Ramos (cell line): ENCODE data around the gene PTN.

ENCODE experiments used
- in situ Hi-C: fragments of 300-500 bp; cut with MboI; formaldehyde crosslinking; loops from one replicate; pipeline ENCODE4 v1.14.3; 2022; ENCODE audit warnings: low sequenced_read_pairs; ENCODE audit not compliant: unreplicated experiment

The PTN gene

GRCh38 chr7:137325927-137326326 is 17.6 kb downstream of the PTN start:
- in situ Hi-C loops, result no loop called here

GRCh38 chr7:137324796-137325696 is 18.5 kb downstream of the PTN start:
- in situ Hi-C loops, result no loop called here

DNA sequence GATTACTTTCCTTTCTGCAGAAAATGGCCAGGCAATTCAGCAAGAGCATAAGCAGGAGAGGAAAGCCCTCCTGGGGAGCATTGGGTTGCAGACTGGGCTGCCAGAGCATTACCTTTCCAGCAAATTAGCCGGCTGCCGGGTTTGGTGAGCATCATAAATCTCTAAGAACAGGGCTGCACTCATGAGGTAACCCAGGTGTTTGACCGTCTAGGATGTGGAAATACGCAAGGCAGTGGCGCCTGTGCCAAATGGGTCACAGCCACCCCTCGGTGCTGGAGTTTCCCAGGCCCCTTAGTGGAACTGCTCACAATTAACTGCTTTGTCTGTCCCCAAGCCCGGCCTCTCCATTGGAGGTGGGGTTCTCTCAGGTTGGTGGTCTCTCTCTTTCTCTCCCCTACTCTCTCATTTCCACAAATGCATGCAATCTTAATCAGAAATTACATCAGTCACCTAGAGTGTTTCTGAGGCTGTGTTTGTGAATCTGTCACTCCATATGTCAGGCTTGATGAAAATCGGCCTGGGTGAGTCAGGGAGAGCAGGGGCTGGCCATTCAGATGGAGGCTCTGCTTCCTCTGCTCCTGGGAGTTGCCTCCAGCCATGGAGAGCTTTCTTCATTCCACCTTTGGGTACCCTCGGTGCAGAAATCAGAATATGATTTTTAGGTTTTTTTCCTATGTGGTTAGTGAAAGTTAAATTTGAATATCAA is 26.7 kb downstream of the PTN start:
- in situ Hi-C loops, result no loop called here

- in situ Hi-C loops, result no loop called here
Observed at GRCh38 chr7:137313201-137313600, 30.3 kb downstream of the PTN start.

DNA sequence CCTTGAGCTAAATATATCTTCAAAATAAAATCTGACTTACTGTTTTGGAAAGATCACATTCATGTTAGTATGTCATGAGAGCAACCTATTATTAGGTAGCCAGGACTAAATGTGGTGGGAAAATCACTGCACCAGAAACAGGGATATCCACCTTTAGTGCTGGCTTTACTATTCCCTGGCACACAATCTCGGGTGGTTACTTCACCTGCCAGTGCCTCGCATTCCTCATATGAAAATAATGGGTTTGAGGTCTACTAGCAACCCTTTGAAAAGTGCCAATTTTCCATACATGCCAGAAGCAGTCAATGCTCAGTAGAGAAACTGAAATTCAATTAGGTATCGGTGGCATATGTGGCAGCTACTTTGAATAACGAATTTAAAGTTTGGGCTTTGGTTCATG is 36.8 kb downstream of the PTN start:
- in situ Hi-C loops, result no loop called here

GRCh38 chr7:137305901-137306621 is 37.5 kb downstream of the PTN start:
- in situ Hi-C loops, result no loop called here

GRCh38 chr7:137304624-137305235 is 38.8 kb downstream of the PTN start:
- in situ Hi-C loops, result no loop called here

DNA sequence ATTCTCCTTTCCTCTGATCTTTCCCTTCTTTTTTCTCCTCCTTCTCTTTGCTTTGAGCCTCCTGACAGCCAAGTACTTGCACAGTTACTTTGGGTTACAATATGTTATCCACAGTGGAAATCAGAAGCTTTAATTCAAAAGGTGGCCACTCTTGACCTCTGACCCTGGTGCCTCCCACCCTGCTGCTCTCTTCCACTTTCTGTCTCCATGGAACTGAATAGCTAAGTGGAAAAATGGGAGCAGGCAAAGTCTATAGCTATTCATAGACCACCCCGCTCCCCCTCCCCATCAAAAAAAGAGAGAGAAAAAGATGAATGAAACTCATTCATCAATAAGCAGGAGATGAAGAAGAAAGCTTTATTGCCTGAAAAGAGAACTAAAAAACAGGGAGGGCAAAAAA is 39.4 kb downstream of the PTN start:
- in situ Hi-C loops, result no loop called here

DNA sequence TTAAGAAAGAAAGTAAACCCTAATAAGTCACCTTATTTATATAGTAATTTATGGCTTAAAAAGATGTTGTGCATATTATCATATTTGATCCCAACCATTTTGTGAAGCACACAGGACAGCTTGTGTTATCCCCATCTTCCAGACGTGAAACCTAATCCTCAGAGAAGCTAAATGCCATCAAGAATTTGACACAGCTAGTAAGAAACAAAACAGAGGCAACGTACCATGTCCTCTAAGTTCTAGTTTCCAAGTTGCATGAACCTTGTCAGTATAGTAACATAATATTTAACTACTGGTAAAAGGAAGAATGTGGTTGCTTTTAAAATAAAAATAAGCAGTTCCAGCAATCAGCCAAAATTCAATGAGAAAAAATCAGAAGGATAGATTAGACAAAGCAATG is 41.5 kb downstream of the PTN start:
- in situ Hi-C loops, result no loop called here

DNA sequence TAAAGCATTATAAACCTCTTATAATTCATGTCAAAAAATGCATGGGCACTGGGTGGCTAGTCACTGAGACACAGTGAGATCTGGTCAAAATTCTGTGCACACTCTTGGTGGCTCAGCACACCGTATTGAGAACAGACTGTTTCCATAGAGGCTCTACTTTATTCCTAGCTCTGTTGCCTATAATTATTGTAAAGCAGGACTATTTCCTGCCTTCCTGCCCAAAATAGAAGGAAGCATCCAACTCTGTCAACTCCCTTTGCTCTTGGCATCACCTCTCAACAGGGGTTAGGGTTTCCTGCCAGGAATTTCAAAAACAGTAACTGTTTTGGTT is 45.1 kb downstream of the PTN start:
- in situ Hi-C loops, result no loop called here

DNA sequence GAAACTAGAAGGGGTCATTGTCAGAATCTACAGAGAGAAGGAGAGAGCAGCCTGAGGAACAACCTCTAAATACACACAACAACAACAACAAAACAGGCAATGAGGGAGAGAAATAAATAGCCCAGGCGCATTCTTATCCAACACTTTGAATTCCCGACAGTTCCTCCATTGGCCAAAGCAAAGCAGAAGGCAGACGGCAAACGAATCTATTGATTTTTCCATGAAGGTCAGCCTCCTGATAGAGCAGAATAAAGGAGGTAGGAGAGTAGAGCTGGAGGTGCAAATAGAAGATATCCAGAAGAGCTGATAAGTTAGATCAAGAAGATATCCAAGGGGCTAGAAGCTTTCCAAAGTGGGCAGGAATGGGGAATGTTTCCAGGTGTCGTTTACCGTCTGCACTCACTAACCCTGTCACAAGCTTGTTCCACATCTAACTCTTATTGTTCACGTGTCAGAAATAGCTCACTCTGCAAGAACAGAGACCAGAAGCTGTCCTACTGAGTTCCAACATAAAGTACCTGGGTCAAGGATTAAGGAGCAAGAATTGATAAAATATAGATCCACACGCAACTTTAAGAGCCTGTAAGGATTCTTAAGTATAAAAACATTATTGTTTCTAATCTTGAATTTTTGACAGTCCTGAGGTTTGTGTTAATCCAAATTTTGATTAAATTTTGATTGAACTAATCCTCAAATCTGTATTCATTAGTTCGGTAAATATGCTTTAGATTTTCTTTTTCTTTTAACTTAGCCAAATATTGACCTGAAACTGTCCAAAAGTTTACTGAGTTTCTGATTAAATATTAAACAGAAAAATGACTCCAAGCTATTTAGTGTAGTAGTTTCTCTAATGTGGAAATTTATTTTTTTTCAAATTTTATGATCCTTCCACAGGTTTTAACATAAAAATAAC is 45.7 kb downstream of the PTN start:
- in situ Hi-C loops, result no loop called here

DNA sequence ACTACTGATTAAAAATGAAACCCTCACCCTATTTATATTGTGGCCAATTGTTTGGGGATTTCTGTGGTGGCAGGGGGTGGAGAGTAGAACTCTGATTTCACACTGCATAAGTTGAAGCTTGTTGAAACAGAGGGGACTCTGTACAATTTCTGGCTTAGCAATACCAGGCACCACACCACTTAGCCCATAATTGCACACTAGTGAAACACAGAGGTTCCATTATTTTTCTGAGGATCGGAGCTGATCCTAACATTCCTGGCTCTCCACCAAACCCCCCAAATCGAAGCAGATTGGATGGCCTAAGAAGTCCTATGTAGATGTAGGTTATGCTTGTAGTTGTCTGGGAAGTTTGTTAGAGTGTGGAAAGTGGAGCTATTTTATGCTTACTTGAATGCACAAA is 47.0 kb downstream of the PTN start:
- in situ Hi-C loops, result no loop called here

GRCh38 chr7:137295739-137296324 is 47.7 kb downstream of the PTN start:
- in situ Hi-C loops, result no loop called here

DNA sequence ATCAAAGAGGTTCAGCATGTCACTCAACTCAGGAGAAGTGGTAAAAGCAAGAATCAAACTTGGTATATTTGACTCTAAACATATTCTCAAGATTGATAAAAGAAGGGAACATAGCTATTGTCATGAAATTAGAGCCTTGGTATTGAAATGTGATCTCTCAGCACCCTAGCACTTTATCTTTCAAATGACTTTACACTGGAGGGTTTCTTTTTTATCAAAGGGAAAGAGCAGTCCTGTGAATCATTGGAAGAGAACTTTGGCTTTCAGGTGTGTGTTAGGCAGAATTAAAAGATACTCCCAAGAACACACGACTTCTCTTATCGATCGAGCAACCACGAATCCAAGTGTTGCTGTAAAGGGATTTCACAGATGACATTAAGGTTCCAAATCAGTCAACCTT is 54.4 kb downstream of the PTN start:
- in situ Hi-C loops, result no loop called here

- in situ Hi-C loops, result no loop called here
Observed at GRCh38 chr7:137287651-137288258, 55.8 kb downstream of the PTN start.

- in situ Hi-C loops, result no loop called here
Observed at GRCh38 chr7:137283153-137283552, 60.4 kb downstream of the PTN start.

DNA sequence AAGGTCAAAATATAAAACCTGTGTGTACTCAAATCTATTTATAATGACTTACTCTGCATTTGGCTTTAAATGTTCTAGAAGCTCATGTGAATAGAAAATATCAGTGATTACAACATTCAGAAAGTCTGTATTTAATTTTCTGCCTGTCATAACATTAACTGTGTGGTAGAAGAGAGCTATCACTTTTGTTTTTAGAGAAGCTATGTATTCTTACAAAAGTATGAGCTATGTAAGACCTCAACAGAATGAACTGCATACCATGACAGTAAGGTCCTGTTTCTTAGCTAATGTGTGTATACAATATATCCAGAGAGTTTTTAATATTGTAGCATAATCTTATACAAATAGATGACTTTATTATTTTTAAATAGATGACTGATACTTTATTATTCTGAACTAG is 61.5 kb downstream of the PTN start:
- in situ Hi-C loops, result no loop called here

- in situ Hi-C loops, result no loop called here
Observed at GRCh38 chr7:137276189-137276588, 67.3 kb downstream of the PTN start.

DNA sequence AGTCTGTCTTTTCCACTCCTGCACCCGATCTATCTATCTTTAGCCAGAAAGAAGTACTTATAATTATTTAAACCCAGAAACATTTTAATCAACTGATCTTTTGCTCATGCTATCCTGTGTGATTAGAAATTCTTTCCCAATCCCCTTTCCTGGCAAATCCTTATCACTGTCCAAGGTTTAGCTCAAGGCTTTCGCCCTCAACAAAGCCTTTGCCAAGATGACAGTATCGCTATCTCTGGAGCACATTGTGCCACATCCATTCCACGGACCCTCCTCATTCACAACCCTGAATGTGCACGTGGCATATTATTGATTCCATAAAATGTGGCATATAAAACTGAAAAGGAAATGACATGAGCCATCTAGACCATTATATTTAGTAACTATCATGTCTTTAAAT is 71.3 kb downstream of the PTN start:
- in situ Hi-C loops, result no loop called here
